ENCODE data around the gene KCTD19.
"Not testable (repeated sequence)": the region's sequence is repeated elsewhere in the genome, so short reads cannot be mapped to it uniquely, and the experiment has no call there.

Gene KCTD19

DNA sequence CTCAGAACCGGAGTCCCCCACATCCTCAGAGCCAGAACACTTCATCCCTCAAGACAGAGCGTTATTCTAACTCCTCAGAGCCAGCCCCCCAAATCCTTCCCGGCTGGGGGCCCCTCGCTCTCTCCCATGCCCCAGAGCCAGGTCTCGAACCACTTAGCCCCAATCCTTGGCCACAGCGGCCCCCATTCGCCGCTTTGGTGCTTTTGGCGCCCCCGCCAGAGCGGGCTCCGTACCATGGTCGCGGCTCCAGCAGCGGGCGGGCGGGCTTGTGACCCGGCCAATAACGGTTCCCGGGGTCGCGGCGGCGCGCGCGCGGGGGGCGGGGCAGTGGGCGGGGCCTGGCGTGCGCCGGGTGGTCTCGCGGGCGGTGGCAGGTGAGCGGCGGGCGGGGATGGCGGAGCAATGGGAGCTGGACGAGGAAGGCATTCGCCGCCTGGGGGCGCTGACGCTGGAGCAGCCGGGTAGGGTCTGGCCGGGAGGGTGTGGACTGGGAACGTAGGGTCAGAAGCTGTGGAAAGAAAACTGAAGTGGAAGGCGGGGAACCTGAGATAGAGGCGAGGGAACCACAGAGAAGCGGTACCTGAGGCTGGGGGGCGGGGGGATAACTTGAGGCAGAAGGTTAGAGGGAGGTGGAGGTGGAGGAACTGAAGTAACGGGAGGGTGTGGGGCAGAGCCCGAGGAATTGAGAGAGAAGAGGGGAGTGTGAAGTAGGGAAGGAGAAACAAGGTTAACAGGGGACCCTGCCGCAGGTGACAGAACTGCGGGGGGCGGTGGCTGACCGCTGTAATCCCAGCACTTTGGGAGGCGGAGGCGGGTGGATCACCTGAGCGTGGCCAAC, at the start of gene KCTD19, which contains the start of gene LRRC36:
KCTD19 (minus strand) TSS at position 270 of the 838 bp plus-strand sequence; CDS start at position 236, 34 bp downstream.
LRRC36 (plus strand) TSS at position 344 of the 838 bp plus-strand sequence; CDS start at position 392, 48 bp downstream.
- DNase-seq, result peak; percentile 26 to 32

DNA sequence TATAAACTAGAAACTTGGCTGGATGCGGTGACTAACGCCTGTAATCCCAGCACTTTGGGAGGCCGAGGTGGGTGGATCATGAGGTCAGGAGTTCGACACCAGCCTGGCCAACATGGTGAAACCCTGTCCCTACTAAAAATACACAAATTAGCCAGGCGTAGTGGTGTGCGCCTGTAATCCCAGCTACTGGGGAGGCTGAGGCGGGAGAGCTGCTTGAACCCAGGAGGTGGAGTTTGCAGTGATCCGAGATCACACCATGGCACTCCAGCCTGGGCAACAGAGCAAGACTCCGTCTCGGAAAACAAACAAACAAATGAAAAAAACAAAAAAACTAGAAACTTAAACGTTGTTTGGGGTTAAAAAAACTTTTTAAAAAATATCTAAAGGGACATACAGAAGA, 49.5 kb upstream of the KCTD19 start:
- not testable (repeated sequence) for DNase-seq

DNA sequence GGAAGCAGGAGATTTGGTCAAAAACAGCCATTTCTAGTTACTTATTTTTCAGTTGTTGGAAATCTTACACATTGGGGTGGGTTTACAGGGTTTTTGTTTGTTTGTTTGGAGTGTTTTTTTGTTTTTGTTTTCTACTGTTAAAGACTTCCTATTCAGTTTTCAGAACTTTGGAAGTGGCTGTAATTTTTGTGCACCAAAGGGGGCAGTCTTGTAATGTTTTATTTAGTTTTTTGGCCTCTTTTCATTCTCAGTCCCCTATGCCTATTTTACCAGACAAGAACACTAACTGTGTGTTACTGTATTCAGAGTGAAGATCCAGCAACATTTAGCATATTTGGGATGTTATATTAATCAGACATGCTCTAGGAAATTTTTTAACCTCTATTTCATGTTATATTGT, 46.1 kb upstream of the KCTD19 start:
- no peak for DNase-seq

DNA sequence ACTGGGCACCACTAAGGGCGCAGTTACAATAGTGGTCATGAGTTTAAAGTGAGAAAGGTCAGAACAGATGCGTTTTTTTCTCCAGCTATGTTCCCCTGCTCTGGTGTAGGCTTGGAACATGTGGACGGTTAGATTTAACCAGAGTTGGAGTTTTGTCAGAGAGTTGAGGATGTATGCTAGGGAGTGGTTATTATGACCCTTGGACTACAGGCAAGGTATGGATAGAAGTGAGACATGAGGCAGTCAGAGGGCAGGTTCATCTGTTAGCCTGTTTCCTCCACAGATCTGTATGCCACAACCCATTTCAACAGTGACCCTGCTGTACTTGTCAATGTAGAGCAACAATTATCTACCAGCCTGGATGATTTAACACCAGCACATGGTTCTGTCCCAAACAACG, 44.1 kb upstream of the KCTD19 start:
- DNase-seq, result no peak

DNA sequence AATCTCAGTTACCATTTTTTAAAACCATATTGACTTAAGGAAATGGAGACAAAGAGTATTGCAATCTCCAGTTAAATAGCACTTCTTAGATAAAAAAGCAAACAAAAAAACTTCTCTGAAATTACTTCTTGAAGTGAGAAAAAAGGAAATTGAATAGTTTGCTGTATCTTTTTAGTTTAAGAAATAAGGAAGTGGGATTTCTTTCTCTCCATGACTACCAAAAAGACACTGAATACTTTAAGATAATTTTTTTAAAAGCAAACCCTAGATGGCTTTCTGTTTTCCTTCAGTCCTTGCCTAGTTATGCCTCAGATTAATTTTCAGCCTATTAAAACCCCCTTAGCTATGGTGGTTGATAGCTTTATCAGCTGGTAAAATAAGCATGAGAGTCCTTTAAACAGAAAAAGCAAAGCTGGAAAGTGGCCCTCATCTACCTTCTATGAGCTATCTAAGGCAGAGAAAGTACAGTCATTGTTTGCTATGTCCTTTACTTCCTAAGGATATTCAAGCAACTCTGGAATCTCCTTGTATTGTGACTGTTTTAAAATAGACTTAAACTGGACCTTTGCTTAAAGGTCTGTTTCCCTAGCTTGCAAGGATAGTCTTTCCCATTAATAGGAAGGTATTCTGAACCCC, 38.2 kb upstream of the KCTD19 start:
- DNase-seq, result no peak

DNA sequence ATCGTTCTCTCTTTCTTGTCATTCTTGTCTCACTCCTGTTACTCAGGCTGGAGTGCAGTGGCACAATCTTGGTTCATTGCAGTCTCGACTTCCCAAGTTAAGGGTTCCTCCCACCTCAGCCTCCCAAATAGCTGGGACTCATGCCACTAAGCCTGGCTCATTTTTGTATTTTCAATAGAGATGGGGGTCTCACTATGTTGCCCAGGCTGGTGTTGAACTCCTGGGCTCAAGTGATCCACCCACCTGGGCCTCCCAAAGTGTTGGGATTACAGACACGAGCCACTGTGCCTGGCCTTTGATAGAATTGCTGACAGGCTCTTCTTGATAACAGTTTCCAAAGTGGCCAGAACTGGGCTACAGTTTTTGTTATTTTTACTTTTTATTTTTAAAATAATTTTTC, 34.5 kb upstream of the KCTD19 start:
- no peak for DNase-seq

DNA sequence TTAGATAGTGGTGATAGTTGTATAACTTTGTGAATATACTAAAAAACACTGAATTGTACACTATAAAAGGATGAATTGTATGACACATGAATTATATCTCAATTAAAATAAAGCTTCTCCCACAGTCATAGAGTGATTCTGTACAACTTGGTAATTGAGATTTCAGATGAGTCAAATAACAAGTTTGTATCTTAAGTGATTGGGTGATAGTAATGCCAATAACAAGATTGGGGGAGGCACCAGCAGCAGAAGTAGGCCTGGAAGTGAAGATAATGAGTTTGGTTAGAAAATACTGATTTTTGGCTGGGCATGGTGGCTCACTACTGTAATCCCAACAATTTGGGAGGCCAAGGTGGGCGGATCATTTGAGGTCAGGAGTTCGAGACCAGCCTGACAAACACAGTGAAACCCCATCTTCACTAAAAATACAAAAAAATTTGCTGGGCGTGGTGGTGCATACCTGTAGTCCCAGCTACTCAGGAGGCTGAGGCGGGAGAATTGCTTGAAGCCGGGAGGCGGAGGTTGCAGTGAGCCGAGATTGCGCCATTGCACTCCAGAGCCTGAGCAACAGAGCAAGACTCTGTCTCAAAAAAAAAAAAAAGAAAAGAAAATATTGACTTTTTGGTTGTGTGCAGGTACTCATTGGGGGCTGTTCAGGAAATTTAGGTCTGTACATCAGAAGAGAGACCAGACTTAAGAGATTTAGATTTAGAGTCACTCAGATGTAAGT, 33.2 kb upstream of the KCTD19 start:
- not testable (repeated sequence) for DNase-seq

DNA sequence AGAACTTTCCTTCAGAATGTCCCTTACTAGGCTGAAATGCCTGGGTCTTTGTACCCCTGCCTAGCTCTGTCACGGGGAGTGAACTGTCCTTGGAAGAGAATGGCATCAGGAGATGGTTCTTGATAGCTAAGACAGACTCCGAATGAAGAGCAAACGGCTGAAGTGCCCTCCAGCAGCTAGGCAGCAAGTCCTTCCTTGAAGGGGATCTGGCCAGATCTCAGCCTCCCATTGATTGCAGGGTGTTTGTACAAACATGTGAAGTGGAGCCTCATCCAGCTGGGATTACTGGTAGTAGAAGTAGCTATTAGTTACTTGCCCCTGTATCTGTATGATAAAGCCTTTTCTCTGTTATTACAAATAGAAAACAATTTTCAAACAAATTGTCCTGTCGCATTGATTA, 31.0 kb upstream of the KCTD19 start:
- no peak for DNase-seq

DNA sequence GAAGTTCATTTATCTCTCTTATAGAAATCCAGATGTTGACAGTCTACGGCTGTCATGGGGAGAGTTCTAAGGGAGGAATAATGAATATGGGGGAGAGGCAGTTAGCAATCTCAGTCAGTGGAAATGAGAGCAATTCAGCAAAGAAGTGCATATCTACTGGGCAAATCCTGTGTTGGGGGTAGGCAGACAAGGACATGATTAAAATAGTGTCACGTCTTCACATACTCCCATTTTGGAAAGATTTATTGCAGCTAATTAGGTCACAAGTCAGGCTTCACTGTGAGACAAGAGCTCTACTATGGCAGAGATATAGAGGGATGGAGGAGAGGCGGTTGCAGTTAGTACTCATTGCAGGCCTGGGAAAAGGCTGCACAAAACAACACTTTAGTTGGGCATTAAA, 29.9 kb upstream of the KCTD19 start:
- DNase-seq, result no peak

DNA sequence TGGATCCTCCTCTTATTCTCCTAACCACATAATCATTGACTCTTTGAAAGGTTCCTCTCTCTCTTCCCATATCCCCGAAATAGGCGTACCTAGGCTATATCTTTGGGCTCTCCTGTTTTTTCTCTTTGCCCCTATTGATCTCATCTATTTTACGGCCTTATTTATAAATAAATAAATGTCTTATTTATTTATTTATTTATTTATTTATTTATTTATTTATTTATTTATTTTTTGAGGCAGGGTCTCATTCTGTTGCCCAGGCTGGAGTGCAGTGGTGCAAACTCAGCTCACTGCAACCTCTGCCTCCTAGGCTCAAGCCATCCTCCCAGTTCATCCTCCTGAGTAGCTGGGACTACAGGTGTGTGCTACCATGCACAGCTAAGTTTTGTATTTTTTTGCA, 25.9 kb upstream of the KCTD19 start:
- not testable (repeated sequence) for DNase-seq

DNA sequence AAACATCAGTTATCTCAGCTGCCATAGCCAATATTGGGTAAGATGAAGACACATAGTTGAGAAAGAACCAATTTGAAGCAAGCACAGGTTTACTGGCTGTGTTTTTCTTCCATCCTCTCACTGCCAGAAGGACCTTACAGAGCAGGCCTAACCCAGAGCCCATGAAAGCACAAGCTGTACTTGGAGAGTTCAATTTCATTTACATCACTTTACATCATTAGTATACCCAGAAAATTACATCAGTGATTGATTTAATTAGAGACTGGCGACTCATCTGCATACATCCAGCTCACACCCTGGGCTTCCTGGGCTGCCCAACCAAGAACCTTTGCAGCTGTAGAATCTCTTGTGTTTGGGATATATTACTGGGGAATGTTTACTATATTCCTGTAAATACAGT, 23.8 kb upstream of the KCTD19 start:
- no peak for DNase-seq

DNA sequence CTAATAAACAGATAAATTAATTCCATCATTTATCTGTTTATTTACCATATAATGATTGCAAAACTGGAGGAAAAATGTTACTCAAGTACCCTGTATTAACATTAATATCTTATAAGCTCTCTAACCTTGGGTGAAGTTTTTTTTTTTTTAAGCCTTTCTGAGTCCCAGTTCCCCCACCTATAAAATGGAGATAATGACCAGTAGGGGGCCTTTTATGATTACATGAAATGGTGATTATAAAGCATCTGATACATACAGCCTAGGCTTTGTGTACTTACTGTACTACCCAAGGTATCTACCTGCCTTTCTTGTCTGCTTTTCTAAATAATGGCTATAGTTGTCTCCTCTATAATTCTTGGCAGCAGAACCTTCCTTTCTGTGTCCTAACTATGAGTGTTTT, 22.6 kb upstream of the KCTD19 start:
- DNase-seq, result no peak

DNA sequence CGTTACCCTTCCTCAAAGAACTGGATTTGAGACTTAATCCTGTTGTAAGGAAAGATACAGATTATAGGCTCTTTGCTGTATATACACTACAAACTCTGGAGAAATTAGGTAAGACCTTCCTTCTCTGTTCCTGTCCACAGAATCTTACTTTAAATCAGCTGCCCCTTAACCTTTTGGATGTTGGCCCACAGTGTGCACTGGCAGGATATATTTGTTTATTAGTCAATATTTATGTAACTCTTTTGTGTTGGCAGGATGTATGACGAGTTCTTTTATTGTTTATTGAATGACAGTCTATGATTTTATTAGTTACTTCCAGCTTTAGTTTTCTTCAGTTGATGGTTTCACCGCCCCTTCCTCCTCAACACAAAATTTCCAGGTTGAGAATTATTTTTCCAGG, 19.8 kb upstream of the KCTD19 start:
- DNase-seq, result no peak

DNA sequence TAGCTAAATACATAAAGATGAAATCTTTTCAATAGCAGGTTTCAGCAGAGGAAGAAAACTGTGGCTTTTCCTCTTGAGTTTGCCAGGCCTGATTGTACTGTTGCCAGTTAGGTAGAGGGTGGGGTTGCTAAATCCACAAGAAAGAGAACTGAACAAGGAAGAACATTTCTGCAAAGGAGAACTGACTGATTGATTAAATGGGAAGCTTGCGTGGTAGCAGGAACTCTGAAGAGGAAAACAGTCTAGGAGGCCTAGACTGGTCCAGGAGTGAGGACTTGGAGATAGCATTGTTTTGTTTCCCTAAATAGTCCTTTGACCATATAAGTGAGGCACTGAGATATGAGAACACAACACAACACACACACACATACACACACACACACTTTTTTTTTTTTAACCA, 18.9 kb upstream of the KCTD19 start:
- no peak for DNase-seq

DNA sequence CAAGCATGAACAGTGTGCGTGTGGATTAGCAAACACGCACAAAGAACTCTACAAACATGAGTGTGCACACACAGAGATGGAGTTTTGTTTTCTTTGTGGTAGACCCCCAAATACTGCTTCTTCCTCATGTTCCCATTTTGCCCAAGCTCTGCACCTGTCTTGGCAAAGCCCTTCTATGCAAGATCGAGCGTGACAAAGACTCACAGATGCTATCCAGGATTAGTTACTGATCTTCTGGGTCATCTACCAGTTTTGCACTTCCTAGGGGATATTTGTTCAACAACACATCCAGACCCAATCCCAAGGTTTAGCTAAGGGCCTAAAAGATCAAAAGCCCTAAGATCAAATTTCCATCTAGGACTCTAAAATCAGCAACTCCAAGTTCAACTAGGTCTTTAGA, 16.1 kb upstream of the KCTD19 start:
- DNase-seq, result no peak

DNA sequence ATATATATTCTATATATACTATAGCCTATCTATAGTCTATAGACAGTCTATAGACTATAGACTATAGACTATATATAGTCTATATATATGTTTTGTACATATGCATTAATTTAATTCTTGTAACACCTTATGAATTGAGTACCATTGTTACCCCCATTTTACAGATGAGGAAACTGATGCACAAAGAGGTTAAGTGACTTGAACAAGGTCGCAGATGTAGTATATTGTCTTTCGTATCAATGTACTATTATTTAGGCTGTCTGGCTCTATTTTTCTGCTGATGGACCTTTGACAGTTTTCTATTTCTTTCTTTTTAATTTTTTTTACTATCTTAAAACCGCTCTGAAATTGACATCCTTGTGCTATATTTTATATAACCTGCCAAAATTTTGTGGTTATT, 14.7 kb upstream of the KCTD19 start:
- DNase-seq, result no peak

DNA sequence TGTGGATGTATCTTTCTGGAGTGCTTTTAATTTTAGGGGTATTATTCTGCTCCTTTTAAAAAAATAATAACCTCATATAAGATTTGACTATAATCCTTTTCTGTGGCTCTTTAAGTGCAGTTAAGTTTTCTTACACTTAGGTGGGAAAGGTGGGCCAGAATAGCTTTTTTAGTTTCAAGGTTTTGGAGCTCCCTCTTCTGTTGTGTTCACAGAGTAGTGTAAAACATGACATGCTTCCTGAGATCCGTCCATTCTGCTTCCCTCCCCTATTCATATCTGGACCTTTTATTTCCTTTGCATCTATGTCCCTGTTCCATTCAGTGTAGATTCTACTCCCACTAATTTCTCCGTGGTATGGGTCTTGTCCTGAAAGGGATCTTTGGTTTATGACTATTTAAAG, 12.9 kb upstream of the KCTD19 start:
- no peak for DNase-seq

DNA sequence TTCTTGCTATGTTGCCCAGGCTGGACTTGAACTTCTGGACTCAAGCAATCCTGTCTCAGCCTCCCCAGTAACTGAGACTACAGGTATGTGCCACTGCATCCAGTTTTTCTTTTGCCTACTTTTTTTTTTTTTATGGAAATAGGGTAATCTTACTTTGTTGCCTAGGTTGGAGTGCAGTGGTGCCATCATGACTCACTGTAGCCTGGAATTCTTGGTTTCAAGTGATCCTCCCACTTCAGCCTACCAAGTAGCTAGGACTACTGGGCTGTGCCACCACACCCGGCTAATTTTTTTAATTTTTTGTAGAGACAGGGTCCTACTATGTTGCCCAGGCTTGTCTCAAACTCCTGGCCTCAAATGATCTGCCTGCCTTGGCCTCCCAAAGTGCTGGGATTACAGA, 10.1 kb upstream of the KCTD19 start:
- DNase-seq, result no peak

DNA sequence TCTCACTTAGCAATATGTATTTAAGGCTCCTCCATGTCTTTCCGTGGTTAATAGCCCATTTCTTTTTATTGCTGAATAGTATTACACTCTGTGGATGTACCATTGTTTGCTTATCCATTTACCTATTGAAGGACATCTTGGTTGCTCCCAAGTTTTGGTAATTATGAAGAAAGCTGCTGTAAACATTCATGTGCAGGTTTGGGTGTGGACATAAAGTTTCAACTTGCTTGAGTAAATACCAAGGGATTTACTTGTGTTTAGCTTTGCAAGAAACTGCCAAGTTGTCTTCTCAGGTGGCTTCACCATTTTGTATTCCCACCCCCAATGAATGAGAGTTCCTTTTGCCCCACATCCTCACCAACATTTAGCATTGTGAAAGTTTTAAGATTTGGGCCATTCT, 9.6 kb upstream of the KCTD19 start:
- no peak for DNase-seq

DNA sequence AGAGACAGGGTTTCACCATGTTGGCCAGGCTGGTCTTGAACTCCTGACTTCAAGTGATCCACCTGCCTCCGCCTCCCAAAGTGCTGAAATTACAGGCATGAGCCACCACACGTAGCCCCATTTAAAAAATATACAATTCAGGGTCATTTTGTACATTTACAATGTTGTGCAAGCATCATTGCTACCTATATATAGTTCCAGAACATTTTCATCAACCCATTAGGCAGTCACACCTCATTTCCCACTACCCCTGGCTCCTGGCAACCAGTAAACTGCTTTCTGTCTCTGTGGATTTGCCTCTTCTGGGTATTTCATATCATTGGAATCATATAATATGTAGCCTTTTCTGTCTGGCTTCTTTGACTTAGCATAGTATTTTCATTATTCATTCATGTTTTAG, 6.8 kb upstream of the KCTD19 start:
- DNase-seq, result no peak

DNA sequence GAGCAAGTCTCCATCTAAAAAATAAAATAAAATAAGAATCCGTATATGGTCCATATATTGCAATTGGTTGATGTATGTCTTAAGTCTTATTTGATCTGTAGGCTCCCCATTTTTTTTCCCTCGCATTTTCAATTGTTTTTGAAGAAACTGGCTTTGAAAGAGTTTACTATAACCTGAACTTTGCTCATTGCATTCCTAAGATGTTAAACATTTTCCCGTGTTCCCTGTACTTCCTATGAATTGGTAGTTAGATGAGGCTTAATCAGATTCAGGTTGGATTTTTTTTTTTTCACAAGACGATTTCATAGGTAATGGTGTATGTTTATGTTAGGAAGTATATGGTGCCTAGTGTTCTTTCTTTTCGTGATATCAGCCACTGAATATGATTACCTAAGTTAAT, 3.4 kb upstream of the KCTD19 start:
- no peak for DNase-seq

DNA sequence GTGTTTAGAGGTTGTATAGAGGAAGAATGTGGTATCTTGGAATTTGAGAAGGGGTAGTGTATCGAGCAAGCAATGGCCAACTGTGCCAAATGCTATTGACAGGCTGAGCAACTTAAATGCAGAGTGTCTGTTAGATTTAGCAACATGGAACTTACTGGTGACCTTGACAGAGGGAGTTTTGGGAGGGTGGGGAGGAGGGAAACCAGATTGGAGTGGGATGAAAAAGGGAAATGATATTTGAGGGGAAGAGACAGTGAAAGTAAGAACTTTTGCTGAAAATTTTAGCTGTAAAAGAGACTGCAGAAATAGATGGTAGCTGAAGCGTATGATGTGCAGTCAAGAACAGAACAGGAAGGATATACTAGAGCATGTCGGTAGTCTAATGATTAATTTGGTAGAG, 1.2 kb upstream of the KCTD19 start:
- no peak for DNase-seq

DNA sequence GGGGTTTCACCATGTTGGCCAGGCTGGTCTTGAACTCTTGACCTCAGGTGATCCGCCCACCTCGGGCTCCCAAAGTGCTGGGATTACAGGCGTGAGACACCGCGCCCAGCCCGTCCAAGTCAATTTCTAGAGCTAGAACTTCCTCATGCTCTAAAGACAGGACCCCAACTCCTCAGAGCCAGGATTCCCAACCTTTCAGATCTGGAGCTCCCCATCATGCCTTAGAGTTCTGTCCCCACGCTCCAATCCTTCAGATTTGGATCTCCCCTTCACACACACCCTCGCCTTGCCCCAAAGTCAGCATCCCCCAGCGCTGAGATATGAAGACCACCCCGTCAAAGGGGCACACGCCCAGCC, 448 bp downstream of the KCTD19 start:
- DNase-seq, result no peak

DNA sequence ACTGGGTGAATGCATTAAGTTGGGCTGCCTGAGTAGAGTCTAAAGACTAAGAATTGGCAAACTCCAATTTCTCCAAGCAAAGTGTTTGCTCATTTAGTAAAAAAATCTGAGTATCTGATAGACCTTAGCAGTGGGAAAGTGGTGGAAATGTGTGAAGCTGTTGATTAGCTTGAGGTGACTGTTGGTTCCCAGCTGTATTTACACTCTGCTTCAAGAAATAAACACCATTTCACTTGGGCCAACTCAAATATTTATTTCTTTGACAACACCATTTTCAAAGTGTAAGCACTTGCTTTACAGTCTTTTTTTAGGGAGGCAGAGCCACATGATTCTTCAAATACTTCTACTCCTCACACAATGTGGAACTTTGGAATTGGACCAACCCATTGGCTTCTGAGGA, 8.7 kb downstream of the KCTD19 start:
- no peak for DNase-seq

Data from activated CD4-positive, alpha-beta T cell treated with anti-CD3 and anti-CD28 coated beads for 4 hours (primary cell).